HepG2 (cell line): ENCODE results near the gene XPO5. TPM values are rescaled to one million over a fixed set of nuclear protein-coding genes. Genes with fewer than 3 reads are reported as not detected.

ENCODE experiments used
- AHR ChIP-seq: IDR thresholded peaks from 2 replicates; pipeline ENCODE4 v1.6.1; 2018; ENCODE audit warnings: missing genetic modification reagents, missing compliant biosample characterization
- ARHGAP35 ChIP-seq: sonication (generic); formaldehyde crosslinking; IDR thresholded peaks from 2 replicates; pipeline ENCODE4 v1.9.0; 2022; ENCODE audit warnings: mild to moderate bottlenecking, inconsistent platforms, moderate library complexity, missing genetic modification reagents, borderline replicate concordance
- ATM ChIP-seq: fragments of 450-650 bp; IDR thresholded peaks from 2 replicates; pipeline ENCODE4 v1.7.1; 2017; ENCODE audit warnings: mild to moderate bottlenecking, borderline replicate concordance
- CC2D1A ChIP-seq: sonication (generic); formaldehyde crosslinking; IDR thresholded peaks from 2 replicates; pipeline ENCODE4 v1.8.1; 2023; ENCODE audit warnings: mild to moderate bottlenecking, missing genetic modification reagents
- EP300 ChIP-seq, 3 experiments: sonication (generic) in 1 of 3; formaldehyde crosslinking in 1 of 3; IDR thresholded peaks; 2 replicates each; pipeline versions ENCODE4 v1.5.1 to v1.6.1; 2011 to 2020; ENCODE audit warnings: low read depth in 2 of 3, low read length in 2 of 3, borderline replicate concordance in 1 of 3, improper control_type of control experiment in 1 of 3, mild to moderate bottlenecking in 1 of 3, missing genetic modification reagents in 1 of 3, moderate library complexity in 1 of 3
- HOXD1 ChIP-seq: sonication (generic); formaldehyde crosslinking; IDR thresholded peaks from 2 replicates; pipeline ENCODE4 v1.5.0; 2020; ENCODE audit warnings: missing genetic modification reagents
- JDP2 ChIP-seq: sonication (generic); formaldehyde crosslinking; IDR thresholded peaks from 2 replicates; pipeline ENCODE4 v1.8.1; 2022; ENCODE audit warnings: missing genetic modification reagents, borderline replicate concordance
- KDM5A ChIP-seq: fragments of 200-600 bp; sonication (generic); IDR thresholded peaks from 2 replicates; pipeline ENCODE4 v1.7.0; 2018; ENCODE audit warnings: antibody characterized with exemption, mild to moderate bottlenecking, low read length, borderline replicate concordance
- MXD4 ChIP-seq: IDR thresholded peaks from 2 replicates; pipeline ENCODE4 v1.6.1; 2016; ENCODE audit warnings: mild to moderate bottlenecking, missing biosample characterization, missing genetic modification reagents
- NFATC3 ChIP-seq: sonication (generic); formaldehyde crosslinking; IDR thresholded peaks from 2 replicates; pipeline ENCODE4 v1.5.1; 2020; ENCODE audit warnings: mild to moderate bottlenecking, missing genetic modification reagents
- RFXAP ChIP-seq: sonication (generic); formaldehyde crosslinking; IDR thresholded peaks from 2 replicates; pipeline ENCODE4 v1.4.0; 2020; ENCODE audit warnings: missing genetic modification reagents, borderline replicate concordance
- RXRB ChIP-seq: IDR thresholded peaks from 2 replicates; pipeline ENCODE4 v1.6.1; 2016; ENCODE audit warnings: borderline replicate concordance, missing genetic modification reagents, missing compliant biosample characterization
- SAP130 ChIP-seq: IDR thresholded peaks from 2 replicates; pipeline ENCODE4 v1.6.1; 2016; ENCODE audit warnings: low read depth
- SIX4 ChIP-seq: sonication (generic); formaldehyde crosslinking; IDR thresholded peaks from 2 replicates; pipeline ENCODE4 v1.4.0; 2020; ENCODE audit warnings: missing genetic modification reagents
- SNAPC2 ChIP-seq: sonication (generic); formaldehyde crosslinking; IDR thresholded peaks from 2 replicates; pipeline ENCODE4 v1.8.1; 2022; ENCODE audit warnings: mild to moderate bottlenecking, missing genetic modification reagents
- SRSF9 ChIP-seq: fragments of 200-400 bp; formaldehyde crosslinking; IDR thresholded peaks from 2 replicates; pipeline ENCODE4 v1.6.1; 2018; ENCODE audit warnings: borderline replicate concordance, mild to moderate bottlenecking, low read depth, low read length; ENCODE audit not compliant: insufficient read depth, poor library complexity, severe bottlenecking
- TOE1 ChIP-seq: sonication (generic); formaldehyde crosslinking; IDR thresholded peaks from 2 replicates; pipeline ENCODE4 v1.4.0; 2020; ENCODE audit warnings: mild to moderate bottlenecking, missing genetic modification reagents
- YY1 ChIP-seq: IDR thresholded peaks from 2 replicates; pipeline ENCODE4 v1.6.1; 2011; ENCODE audit warnings: low read length, low read depth, moderate library complexity, mild to moderate bottlenecking; ENCODE audit not compliant: insufficient read depth, insufficient replicate concordance
- ZBTB38 ChIP-seq: sonication (generic); formaldehyde crosslinking; IDR thresholded peaks from 2 replicates; pipeline ENCODE4 v1.5.1; 2020; ENCODE audit warnings: mild to moderate bottlenecking, missing genetic modification reagents
- ZNF253 ChIP-seq: sonication (generic); formaldehyde crosslinking; IDR thresholded peaks from 2 replicates; pipeline ENCODE4 v1.8.0; 2022; ENCODE audit warnings: mild to moderate bottlenecking, missing genetic modification reagents, borderline replicate concordance
- ZNF382 ChIP-seq: sonication (generic); formaldehyde crosslinking; IDR thresholded peaks from 2 replicates; pipeline ENCODE4 v1.5.0; 2020; ENCODE audit warnings: missing genetic modification reagents, mild to moderate bottlenecking, borderline replicate concordance
- ZNF589 ChIP-seq: sonication (generic); formaldehyde crosslinking; conservative IDR thresholded peaks from 2 replicates; pipeline ENCODE4 v1.8.0; 2022; ENCODE audit warnings: mild to moderate bottlenecking, moderate library complexity, missing genetic modification reagents
- ZSCAN25 ChIP-seq: sonication (generic); formaldehyde crosslinking; IDR thresholded peaks from 2 replicates; pipeline ENCODE4 v1.8.0; 2022; ENCODE audit warnings: mild to moderate bottlenecking, missing genetic modification reagents
- polyA plus RNA-seq, 8 experiments: library from polyadenylated mRNA; depleted of rRNA in 3 of 8; stranded (reverse) in 7 of 8; unstranded in 1 of 8; fragments of >200 nt; fragmentation: Illumina TruSeq in 4 of 8; extraction: Trizol in 4 of 8; gene quantifications; 2 replicates each; pipeline versions ENCODE4 v1.2.1 to v1.2.3, GENCODE V29; 2011 to 2016; ENCODE audit warnings: low read depth in 4 of 8, missing spikeins in 1 of 8, mixed read lengths in 1 of 8; ENCODE audit not compliant: insufficient read depth in 1 of 8
- total RNA-seq, 5 experiments: library from RNA; depleted of rRNA; stranded (reverse); fragments of >200 nt; fragmentation: Illumina TruSeq; extraction: Trizol; gene quantifications; 2 replicates each; pipeline ENCODE4 v1.2.3, GENCODE V29; 2016; ENCODE audit warnings: low read depth in 1 of 5
- TF ChIP-seq, protein P1 (sequence below): sonication (generic); formaldehyde crosslinking; IDR thresholded peaks from 2 replicates; pipeline ENCODE4 v1.8.0; 2022; ENCODE audit warnings: mild to moderate bottlenecking, missing genetic modification reagents, moderate library complexity
- TF ChIP-seq, protein P2 (sequence below): sonication (generic); formaldehyde crosslinking; IDR thresholded peaks from 2 replicates; pipeline ENCODE4 v1.4.0; 2020; ENCODE audit warnings: mild to moderate bottlenecking, missing genetic modification reagents
- TF ChIP-seq, protein P3 (sequence below): sonication (generic); formaldehyde crosslinking; IDR thresholded peaks from 2 replicates; pipeline ENCODE4 v1.5.0; 2020; ENCODE audit warnings: missing genetic modification reagents

Gene XPO5
- total and polyA plus RNA-seq, 2 of the 13 experiments (the other 11 are each of a cell fraction or from before 2014, with no cell fraction given): 52.2 to 68.0 TPM

DNA sequence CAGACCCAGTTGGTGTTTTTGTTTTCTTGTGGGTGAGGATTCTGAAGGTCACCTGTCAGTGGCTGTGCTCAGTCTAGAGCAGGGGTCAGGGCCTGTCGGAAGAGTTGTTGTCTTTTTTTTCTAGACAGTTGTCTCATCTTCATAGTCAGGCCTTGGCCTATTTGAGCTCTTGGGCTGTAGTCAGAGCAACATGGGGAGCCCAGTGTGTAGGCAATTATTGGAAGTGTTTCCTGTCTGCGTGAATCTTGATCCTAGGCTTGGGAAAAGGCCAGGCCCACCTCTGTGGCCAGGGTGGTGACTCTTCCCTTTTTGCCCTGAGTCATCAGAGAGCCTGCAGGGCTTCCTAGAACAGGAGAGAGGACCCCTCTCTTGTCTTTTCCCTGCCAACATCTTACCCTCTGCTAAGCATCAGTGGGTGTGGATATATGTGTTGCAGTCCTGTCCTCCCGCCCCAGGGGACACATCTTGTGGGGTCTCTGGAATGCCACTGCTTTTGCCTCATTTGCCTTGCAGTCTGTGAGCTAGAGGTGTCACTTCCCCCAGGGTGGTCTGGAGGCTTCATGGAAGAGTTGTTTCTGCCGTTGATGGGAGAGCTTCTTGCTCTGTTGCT lies 87.1 kb downstream of the XPO5 start (continued):
- TF ChIP-seq EP300 (IDR thresholded peaks at IDR 0.05; ENCODE audit: low read depth in 2 of 2, low read length in 2 of 2): peak in 1 of 2 experiments; percentile 52; a peak in 1 of 4 replicates
- no peak for TF ChIP-seq EP300 (CRISPR knock-in tag; IDR thresholded peaks at IDR 0.05; ENCODE audit: borderline replicate concordance)
- no peak for TF ChIP-seq ZBTB38 (CRISPR knock-in tag)
- TF ChIP-seq RFXAP (CRISPR knock-in tag): 0 out of 2 replicates have a peak, but pooled peaks have one; percentile 11
- TF ChIP-seq NFATC3 (CRISPR knock-in tag): 0 out of 2 replicates have a peak, but pooled peaks have one; percentile 60
- TF ChIP-seq ATM: no peak
- TF ChIP-seq SRSF9: no peak
- TF ChIP-seq RXRB (CRISPR knock-in tag): peak; percentile 93
- no peak for TF ChIP-seq ARHGAP35 (CRISPR knock-in tag)
- TF ChIP-seq SIX4: no peak
- TF ChIP-seq KDM5A: no peak
- no peak for TF ChIP-seq AHR
- TF ChIP-seq, protein P1, sequence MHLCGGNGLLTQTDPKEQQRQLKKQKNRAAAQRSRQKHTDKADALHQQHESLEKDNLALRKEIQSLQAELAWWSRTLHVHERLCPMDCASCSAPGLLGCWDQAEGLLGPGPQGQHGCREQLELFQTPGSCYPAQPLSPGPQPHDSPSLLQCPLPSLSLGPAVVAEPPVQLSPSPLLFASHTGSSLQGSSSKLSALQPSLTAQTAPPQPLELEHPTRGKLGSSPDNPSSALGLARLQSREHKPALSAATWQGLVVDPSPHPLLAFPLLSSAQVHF (CRISPR knock-in tag): no peak
- TF ChIP-seq, protein P2, sequence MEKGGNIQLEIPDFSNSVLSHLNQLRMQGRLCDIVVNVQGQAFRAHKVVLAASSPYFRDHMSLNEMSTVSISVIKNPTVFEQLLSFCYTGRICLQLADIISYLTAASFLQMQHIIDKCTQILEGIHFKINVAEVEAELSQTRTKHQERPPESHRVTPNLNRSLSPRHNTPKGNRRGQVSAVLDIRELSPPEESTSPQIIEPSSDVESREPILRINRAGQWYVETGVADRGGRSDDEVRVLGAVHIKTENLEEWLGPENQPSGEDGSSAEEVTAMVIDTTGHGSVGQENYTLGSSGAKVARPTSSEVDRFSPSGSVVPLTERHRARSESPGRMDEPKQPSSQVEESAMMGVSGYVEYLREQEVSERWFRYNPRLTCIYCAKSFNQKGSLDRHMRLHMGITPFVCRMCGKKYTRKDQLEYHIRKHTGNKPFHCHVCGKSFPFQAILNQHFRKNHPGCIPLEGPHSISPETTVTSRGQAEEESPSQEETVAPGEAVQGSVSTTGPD (CRISPR knock-in tag): no peak
- TF ChIP-seq ZNF589: no peak
- TF ChIP-seq JDP2 (CRISPR knock-in tag): no peak
- TF ChIP-seq SAP130: peak; percentile 88
- TF ChIP-seq YY1: no peak
- TF ChIP-seq, protein P3, sequence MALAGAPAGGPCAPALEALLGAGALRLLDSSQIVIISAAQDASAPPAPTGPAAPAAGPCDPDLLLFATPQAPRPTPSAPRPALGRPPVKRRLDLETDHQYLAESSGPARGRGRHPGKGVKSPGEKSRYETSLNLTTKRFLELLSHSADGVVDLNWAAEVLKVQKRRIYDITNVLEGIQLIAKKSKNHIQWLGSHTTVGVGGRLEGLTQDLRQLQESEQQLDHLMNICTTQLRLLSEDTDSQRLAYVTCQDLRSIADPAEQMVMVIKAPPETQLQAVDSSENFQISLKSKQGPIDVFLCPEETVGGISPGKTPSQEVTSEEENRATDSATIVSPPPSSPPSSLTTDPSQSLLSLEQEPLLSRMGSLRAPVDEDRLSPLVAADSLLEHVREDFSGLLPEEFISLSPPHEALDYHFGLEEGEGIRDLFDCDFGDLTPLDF: no peak
- TF ChIP-seq SNAPC2: no peak
- TF ChIP-seq ZNF253 (CRISPR knock-in tag): no peak
- TF ChIP-seq CC2D1A (CRISPR knock-in tag): no peak
- TF ChIP-seq ZNF382 (CRISPR knock-in tag): no peak
- TF ChIP-seq HOXD1 (CRISPR knock-in tag): peak; percentile 77; the same call in 1 of the 2 replicates
- TF ChIP-seq MXD4 (CRISPR knock-in tag): no peak; the same call in 1 of the 2 replicates
- TF ChIP-seq TOE1 (CRISPR knock-in tag): no peak
- TF ChIP-seq ZSCAN25: 0 out of 2 replicates have a peak, but pooled peaks have one; percentile 40
